ENCODE measurements around the gene VPS26A. TPM values are rescaled to one million over a fixed set of nuclear protein-coding genes. Genes with fewer than 3 reads are reported as not detected.

The VPS26A gene
- polyA plus RNA-seq (ENCODE audit: insufficient read depth in 1 of 5, insufficient read length in 5 of 5, low replicate concordance in 1 of 5): 10 to 100 TPM; 55.7 to 87.4 (median 71.6) TPM
- long read RNA-seq, donor 1, transcript VPS26A-201 (9 exons, 2,697 nt): major isoform, 30 of 54 reads
- long read RNA-seq, donor 1, partial matches to known transcripts: 23 of 54 reads
- long read RNA-seq, donor 1, other reads (novel, unspliced or antisense): 0 of 54 reads
- long read RNA-seq, donor 2, transcript VPS26A-201 (9 exons, 2,697 nt): major isoform, 14 of 27 reads
- long read RNA-seq, donor 2, partial matches to known transcripts: 13 of 27 reads
- long read RNA-seq, donor 2, other reads (novel, unspliced or antisense): 0 of 27 reads
- long read RNA-seq, donor 3, transcript VPS26A-201 (9 exons, 2,697 nt): major isoform, 10 of 21 reads
- long read RNA-seq, donor 3, partial matches to known transcripts: 11 of 21 reads
- long read RNA-seq, donor 3, other reads (novel, unspliced or antisense): 0 of 21 reads
- long read RNA-seq, donor 4, transcript VPS26A-201 (9 exons, 2,697 nt): major isoform, 8 of 25 reads
- long read RNA-seq, donor 4, partial matches to known transcripts: 17 of 25 reads
- long read RNA-seq, donor 4, other reads (novel, unspliced or antisense): 0 of 25 reads
- long read RNA-seq, donor 5, transcript VPS26A-201 (9 exons, 2,697 nt): major isoform, 17 of 85 reads
- long read RNA-seq, donor 5, partial matches to known transcripts: 68 of 85 reads
- long read RNA-seq, donor 5, other reads (novel, unspliced or antisense): 0 of 85 reads
- long read RNA-seq, donor 6, transcript VPS26A-201 (9 exons, 2,697 nt): major isoform, 24 of 39 reads
- long read RNA-seq, donor 6, partial matches to known transcripts: 15 of 39 reads
- long read RNA-seq, donor 6, other reads (novel, unspliced or antisense): 0 of 39 reads
- long read RNA-seq, donor 7, transcript VPS26A-201 (9 exons, 2,697 nt): major isoform, 30 of 41 reads
- long read RNA-seq, donor 7, partial matches to known transcripts: 10 of 41 reads
- long read RNA-seq, donor 7, other reads (novel, unspliced or antisense): 0 of 41 reads
- long read RNA-seq, donor 8, partial matches to known transcripts: 5 of 5 reads
- long read RNA-seq, donor 8, other reads (novel, unspliced or antisense): 0 of 5 reads

DNA sequence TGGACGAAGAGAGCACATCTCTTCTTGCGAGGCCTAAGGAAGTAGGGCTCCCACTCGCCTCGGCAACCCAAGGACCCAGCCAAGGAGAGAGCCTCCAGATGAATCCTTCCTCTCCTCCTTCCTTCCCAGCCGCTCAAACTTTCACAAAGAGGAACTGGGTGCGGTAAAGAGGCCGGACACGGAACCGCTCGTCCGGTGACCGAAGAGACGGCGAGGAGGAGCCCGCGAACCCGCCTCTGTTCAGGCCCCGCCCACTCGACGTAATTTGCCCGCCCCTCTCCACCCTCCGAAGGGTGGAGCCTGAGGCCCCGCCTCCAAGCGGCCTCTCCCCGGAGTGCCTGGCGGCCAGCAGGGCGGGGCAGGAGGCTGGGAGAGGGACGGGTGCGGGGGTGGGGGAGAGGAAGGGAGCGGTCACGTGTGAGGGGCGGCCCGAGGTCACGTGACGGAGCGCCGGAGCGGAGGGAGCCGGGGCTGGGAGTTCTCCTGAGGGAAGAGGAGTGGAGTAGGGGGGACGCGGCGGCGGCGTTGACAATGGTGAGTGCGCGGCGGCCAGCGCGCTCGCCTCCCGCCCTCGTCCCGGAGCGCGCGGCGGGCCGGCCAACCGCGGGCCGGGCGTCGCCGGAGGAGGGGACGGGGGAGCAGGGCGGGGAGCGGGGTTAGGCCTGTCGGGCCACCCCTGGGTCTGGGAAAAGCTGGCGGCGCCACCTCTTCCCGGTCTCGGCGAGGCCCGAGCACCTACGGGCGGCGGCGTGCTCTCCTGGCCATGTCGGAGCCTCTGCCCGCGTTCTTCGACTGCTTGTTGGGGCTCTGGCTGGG lies at the start of gene VPS26A:
Gene VPS26A (plus strand): TSS at position 432 of the 816 bp plus-strand sequence. CDS start 100 bp downstream, at position 532.
- DNase-seq: peak; percentile 99

- no peak for DNase-seq
These were observed 49.4 kb upstream of the VPS26A start for GRCh38 chr10:69074532-69074931.

GRCh38 chr10:69075431-69075830 lies 48.5 kb upstream of the VPS26A start:
- no peak for DNase-seq

DNA sequence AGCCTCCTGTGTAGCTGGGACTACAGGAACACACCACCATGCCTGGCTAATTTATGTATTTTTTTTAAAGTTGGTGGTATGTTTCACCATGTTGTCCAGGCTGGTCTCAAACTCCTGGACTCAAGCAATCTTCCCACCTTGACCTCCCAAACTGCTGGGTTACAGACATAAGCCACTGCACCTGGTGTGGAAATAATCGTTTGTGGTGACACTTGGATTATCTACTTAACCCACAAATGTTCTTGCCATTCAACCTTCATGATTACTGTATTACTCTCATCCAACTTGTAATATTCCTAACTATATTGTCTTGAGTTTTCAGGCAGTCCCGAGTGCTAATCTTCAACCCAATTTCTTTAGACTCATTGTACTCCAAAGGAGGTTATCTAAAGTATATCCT lies 45.7 kb upstream of the VPS26A start:
- no peak for DNase-seq

DNA sequence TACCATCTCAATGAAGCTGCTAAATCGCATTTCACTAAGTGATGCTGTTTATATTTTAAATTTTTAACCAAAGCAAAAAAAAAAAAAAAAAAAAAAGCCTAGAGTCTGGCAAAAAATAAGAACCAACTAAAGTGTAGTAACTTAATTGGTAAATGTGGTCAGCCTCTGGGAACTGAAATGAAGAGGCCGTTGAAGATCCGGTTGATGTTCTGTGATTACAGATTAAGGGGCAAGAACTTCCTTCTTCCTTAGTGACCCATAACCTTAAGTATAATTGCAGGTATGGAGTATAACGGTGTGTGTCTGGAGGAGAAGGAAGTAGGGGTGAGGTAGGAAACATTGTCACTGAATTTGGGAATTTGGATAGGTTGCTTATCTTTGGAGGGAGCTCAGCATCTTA lies 43.8 kb upstream of the VPS26A start:
- DNase-seq: no peak

- DNase-seq: no peak
These were observed 37.9 kb upstream of the VPS26A start for GRCh38 chr10:69086001-69086509.

DNA sequence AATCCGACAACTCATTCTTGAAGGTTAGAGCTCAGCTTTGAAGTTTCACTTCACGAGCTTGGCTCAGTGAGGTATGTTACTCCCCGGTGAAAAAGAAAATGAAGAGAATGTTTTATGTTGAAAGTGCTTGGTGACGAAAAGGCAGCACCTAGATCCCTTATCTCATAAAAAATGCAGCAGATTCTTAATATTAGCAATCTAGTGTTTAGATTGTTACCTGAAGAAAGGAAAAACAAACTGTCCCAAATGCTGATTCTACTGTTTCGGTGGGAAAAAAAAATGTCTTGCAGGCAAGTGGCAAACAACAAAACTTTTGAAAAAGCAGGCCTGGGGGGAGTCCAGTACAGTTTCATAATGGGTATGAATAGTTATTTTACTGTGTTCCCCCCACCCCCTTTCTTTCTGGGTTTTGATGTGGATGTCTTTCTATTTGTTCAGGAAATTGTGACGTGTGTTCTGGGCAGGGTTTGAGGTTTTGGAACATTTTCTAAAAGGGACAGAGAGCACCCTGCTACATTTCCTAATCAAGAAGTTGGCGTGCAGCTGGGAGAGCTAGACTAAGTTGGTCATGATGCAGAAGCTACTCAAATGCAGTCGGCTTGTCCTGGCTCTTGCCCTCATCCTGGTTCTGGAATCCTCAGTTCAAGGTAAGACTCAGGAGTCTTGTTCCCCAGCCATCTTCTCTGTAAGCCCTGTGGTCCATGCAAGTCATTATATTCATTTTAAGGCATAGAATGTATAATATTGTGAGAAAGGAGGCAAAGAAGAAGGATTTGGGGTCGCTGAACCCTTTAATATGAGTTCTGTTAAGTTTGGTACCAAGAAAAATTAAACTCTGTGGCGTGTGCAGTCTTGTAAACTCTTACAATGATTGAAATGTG lies 36.1 kb upstream of the VPS26A start, which contains the start of gene SRGN:
Gene SRGN (plus strand): TSS at position 514 of the 881 bp plus-strand sequence. CDS start 55 bp downstream, at position 569.
- DNase-seq: peak in 1 of 2 donors; percentile 22

GRCh38 chr10:69088471-69088769 lies 35.6 kb upstream of the VPS26A start:
- DNase-seq: no peak

- DNase-seq: no peak
These were observed 35.0 kb upstream of the VPS26A start for GRCh38 chr10:69088801-69089501.

GRCh38 chr10:69089638-69090599 lies 34.1 kb upstream of the VPS26A start:
- DNase-seq: no peak

- DNase-seq: no peak
These were observed 33.3 kb upstream of the VPS26A start for GRCh38 chr10:69090685-69091084.

DNA sequence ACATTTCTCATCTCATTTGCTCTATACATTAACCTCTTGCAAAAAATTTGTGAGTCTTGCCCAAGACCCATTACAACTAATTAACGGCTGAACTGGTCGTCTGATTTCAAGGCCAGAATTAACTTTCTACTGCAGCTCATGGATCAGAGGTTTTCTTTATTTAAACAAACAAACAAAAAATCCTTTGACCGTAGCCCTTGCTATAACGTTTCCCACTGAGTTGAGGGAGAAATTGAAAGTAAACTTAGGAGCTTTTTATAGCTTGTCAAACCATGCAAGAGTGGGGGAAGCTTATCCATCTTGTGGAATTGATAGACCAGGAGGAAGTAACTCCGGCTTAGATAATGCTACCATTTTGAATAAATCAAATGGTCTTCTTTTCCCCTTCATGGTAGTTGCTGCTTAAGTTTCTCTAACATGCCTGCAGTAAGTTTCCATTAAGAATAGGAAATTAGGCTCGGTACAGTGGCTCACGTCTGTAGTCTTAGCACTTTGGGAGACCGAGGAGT lies 32.8 kb upstream of the VPS26A start:
- DNase-seq: no peak

GRCh38 chr10:69092959-69093850 lies 30.8 kb upstream of the VPS26A start:
- DNase-seq: peak; percentile 52 to 65

- DNase-seq: no peak
These were observed 30.0 kb upstream of the VPS26A start for GRCh38 chr10:69093933-69094332.

DNA sequence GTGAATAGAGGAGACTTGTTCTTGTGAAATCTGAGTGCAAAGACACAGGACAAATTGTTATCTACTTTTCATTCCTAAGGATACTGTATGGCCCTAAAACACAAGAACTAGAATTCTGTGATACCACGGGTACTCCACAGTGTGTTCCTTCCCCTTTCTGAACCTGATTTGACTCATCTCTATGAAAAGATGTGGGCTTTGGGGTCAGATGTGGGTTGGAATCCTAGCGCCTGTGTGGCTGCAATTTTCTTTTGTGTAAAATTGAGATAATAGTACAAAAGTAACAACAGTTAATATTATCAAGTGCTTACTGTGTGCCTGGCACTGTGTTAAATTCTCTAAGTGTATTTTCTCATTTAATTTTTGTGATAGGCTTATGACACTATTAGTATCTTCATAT lies 27.9 kb upstream of the VPS26A start:
- no peak for DNase-seq

- no peak for DNase-seq
These were observed 26.2 kb upstream of the VPS26A start for GRCh38 chr10:69097729-69098128.
